Measurements from ENCODE around the gene SPNS2.

- no peak for TF ChIP-seq CTCF (IDR thresholded peaks at IDR 0.05)
- TF ChIP-seq POLR2A (IDR thresholded peaks at IDR 0.05), result no peak
Observed at GRCh38 chr17:4487296-4487695, 11.4 kb upstream of the SPNS2 start.

Measured in Peyer's patch (tissue), 4 donors.